Activated CD4-positive, alpha-beta T cell treated with anti-CD3 and anti-CD28 coated beads, Interleukin-10, Interleukin-2, amounts not matched to agents 100 ng/mL and 50 ng/mL, durations not matched to agents 16 hours and 8 hours (primary cell): Measurements from ENCODE around the gene RNF10.
"Not testable (repeated sequence)": the region's sequence is repeated elsewhere in the genome, so short reads cannot be mapped to it uniquely, and the experiment has no call there.

Source experiments
- DNase-seq: peaks from one replicate; pipeline ENCODE4 v3.0.0-alpha.2; 2020

RNF10 gene

GRCh38 chr12:120581998-120582397, 47.8 kb downstream of the RNF10 start:
- DNase-seq, result peak; percentile 28

GRCh38 chr12:120583478-120584030, 49.4 kb downstream of the RNF10 start:
- DNase-seq, result peak; percentile 85

- peak; percentile 62 for DNase-seq
Observed at GRCh38 chr12:120584343-120585149, 50.4 kb downstream of the RNF10 start.

GRCh38 chr12:120586206-120586605, 52.0 kb downstream of the RNF10 start:
- no peak for DNase-seq

- DNase-seq, result no peak
Observed at GRCh38 chr12:120586860-120587259, 52.7 kb downstream of the RNF10 start.

- no peak for DNase-seq
Observed at GRCh38 chr12:120588371-120588770, 54.2 kb downstream of the RNF10 start.

GRCh38 chr12:120588948-120589930, 55.1 kb downstream of the RNF10 start:
- DNase-seq, result no peak

GRCh38 chr12:120590741-120591407, 56.7 kb downstream of the RNF10 start:
- DNase-seq, result no peak

- DNase-seq, result no peak
Observed at GRCh38 chr12:120592121-120593049, 58.2 kb downstream of the RNF10 start.

- no peak for DNase-seq
Observed at GRCh38 chr12:120596901-120597300, 62.7 kb downstream of the RNF10 start.

GRCh38 chr12:120597861-120598260, 63.7 kb downstream of the RNF10 start:
- no peak for DNase-seq

- DNase-seq, result no peak
Observed at GRCh38 chr12:120598674-120599463, 64.7 kb downstream of the RNF10 start.

GRCh38 chr12:120599672-120600552, 65.8 kb downstream of the RNF10 start:
- DNase-seq, result no peak

GRCh38 chr12:120602416-120602815, 68.3 kb downstream of the RNF10 start:
- not testable (repeated sequence) for DNase-seq

GRCh38 chr12:120610560-120610959, 76.4 kb downstream of the RNF10 start:
- DNase-seq, result no peak

- not testable (repeated sequence) for DNase-seq
Observed at GRCh38 chr12:120611534-120611933, 77.4 kb downstream of the RNF10 start.

GRCh38 chr12:120614848-120615247, 80.7 kb downstream of the RNF10 start:
- no peak for DNase-seq

GRCh38 chr12:120617193-120617592, 83.0 kb downstream of the RNF10 start:
- DNase-seq, result not testable (repeated sequence)

- DNase-seq, result not testable (repeated sequence)
Observed at GRCh38 chr12:120617767-120618166, 83.6 kb downstream of the RNF10 start.
